Right ventricle myocardium superior (tissue), 1 donor: ENCODE measurements around the gene FCHSD1. TPM values are rescaled to one million over a fixed set of nuclear protein-coding genes. Genes with fewer than 3 reads are reported as not detected.

Source experiments
- ATAC-seq: fragments of 200-7000 bp; cut with Tn5 transposase; one replicate; pipeline ENCODE4 v1.9.1; 2020; ENCODE audit warnings: mild to moderate bottlenecking; ENCODE audit not compliant: poor library complexity
- DNase-seq: peaks from one replicate; pipeline ENCODE4 v3.0.0-alpha.2; 2020
- intact Hi-C: fragments of 100-400 bp; cut with DNase I; formaldehyde crosslinking; loops from one replicate; pipeline ENCODE4 v1.11.2; 2022
- total RNA-seq: library from RNA; stranded (reverse); fragmentation: NEBNext Ultra II Directional; extraction: Animal tissue kit (Norgen Biotek cat#: 25700); gene quantifications from one replicate; pipeline ENCODE4 v1.2.1, GENCODE V29; 2021
- donor health status: DM: no; HTN: yes; CAD: no; lungs with severe emphysema.

FCHSD1 gene
- total RNA-seq, 1 donor from 2014 or later = 2.6 TPM

DNA sequence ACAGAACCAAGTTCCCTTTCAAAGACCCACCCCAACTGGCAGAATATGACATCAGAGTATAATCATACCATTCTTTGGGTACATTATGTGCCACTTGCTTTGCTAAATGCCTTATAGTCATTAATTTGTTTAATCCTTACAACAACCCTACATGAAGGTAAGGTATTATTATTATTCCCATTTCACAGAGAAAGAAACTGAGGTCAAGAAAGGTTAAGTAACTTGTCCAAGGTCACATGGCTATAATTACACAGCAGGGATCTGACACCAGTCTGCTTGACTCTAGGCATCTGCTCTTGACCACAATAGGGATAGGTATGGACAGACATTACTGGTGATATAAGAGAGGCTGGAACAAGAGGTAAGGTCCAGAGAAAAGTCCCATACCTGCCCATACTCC, 1.2 kb downstream of the FCHSD1 start:
- DNase-seq (no peak), ATAC-seq (no peak)
- intact Hi-C loops = no loop called here

DNA sequence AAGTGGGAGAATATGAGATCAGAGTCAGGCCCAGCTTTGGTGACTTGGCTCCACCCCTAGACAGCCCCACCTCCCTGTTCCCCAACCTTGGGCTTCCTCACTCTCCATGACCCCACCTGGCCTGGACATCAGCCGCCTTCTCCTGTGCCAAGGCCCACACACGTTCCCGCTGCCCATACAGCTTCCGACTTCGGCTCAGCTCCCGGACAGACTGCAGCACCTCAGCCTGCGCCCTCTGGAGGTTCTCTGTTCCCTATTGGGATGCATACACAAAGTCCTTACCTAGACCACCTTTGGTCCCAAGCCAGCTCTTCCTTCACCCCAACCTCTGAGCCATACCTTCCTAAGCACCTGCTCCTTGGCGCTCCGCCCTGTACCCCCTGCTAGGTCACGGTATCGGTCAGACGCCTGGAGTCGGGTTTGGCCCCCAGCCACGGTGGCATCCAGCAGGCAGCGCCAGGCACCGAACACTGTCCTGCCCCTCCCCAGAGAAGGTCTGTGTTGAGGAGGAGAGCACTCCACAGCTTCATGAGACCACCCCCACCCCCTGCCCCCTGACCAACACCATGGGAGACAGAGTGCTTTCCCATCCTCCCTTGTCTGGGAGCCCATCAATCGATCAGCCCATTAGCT, 2.0 kb downstream of the FCHSD1 start:
- intact Hi-C loops = no loop called here
- DNase-seq (no peak), ATAC-seq (no peak)

- no peak for ATAC-seq
- intact Hi-C loops = no loop called here
- no peak for DNase-seq
Measured at GRCh38 chr5:141647851-141648250, 3.4 kb downstream of the FCHSD1 start.

DNA sequence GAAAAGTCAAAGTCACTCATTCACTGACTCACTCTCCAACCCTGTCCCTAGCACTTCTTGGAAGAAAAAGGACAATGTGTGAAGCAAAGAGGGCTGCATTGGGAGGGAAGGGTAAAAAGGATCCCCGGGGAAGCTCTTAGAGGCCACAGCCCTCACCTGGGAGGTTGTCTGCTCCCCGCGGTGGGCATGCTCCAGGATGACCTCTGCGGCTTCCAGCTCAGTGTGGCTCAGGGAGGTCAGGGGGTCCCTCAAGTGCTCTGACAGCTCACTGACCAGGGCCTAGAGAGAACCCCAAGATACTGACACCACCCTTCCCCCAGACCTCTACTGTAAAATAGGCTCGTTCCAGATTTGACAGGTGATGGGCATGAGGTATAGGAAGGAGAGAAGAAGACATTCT, 4.0 kb downstream of the FCHSD1 start:
- ATAC-seq = no peak
- intact Hi-C loops = no loop called here
- no peak for DNase-seq

DNA sequence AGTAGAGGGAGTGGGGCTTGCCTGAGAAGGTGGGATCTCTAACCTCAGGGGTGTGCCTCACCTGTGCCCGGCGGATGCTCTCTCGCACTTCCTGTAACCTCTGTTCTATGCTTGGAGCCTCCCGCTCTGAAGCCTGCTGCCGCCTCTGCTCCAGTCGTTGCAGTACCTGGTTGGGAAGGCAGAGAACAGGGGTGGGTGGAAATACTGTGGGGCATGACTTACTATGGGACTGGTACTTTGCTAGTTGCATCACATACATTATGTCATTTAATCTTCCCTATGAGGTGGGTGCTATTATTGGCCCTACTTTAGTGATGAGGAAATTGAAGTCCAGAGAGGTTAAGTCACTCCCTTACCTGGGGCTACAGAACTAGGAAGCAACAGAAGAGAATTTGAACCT, 5.2 kb downstream of the FCHSD1 start:
- ATAC-seq (no peak), DNase-seq (no peak)
- intact Hi-C loops = no loop called here

GRCh38 chr5:141641634-141642267, 9.5 kb downstream of the FCHSD1 start:
- no peak for ATAC-seq
- intact Hi-C loops = no loop called here
- no peak for DNase-seq

GRCh38 chr5:141640698-141641097, 10.5 kb downstream of the FCHSD1 start:
- ATAC-seq = no peak

DNA sequence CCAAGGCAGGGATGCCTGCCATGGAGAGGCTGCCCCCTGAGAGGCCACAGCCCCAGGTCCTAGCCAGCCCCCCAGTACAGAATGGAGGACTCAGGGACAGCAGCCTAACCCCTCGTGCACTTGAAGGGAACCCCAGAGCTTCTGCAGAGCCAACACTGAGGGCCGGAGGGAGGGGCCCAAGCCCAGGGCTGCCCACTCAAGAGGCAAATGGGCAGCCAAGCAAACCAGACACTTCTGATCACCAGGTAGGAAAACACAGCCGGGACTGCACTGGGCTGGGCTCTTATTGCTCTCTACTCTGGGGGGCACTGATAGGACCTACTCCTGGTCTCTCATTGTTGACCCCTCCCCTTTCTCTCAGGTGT, 11.2 kb downstream of the FCHSD1 start:
- intact Hi-C loops = no loop called here
- ATAC-seq (no peak), DNase-seq (no peak)

More at GRCh38 chr5:141640698-141641097, 10.5 kb downstream of the FCHSD1 start:
- intact Hi-C loops = no loop called here
- DNase-seq = no peak

DNA sequence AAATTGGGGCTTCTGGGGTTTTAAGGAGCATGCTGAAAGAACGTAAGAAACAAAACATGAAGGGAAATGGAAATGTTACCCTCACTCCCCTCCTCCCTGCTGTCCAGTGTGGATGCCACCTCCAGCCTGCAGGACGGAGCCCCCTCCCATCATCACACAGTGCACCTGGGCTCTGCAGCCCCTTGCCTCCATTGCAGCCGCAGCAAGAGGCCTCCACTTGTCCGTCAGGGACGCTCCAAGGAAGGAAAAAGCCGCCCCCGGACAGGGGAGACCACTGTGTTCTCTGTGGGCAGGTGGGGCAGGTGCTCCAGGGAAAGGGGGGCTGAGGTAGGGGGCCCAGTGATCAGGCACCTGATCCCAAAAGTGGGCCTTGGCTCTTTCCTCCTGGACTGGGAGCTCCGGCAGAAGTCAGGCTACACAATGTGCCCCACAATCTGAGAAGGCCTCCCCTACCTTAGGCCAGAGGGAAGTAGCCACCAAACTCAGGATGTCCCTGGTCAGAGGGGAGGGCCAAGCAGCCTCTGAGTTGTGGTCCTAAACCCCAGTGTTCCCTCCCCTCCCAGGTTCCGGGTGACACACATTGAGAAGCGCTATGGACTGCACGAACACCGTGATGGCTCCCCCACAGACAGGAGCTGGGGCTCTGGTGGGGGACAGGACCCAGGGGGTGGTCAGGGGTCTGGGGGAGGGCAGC, 11.7 kb downstream of the FCHSD1 start:
- intact Hi-C loops = no loop called here
- DNase-seq (no peak), ATAC-seq (no peak)

GRCh38 chr5:141638771-141639170, 12.4 kb downstream of the FCHSD1 start:
- intact Hi-C loops = no loop called here
- no peak for DNase-seq
- no peak for ATAC-seq

DNA sequence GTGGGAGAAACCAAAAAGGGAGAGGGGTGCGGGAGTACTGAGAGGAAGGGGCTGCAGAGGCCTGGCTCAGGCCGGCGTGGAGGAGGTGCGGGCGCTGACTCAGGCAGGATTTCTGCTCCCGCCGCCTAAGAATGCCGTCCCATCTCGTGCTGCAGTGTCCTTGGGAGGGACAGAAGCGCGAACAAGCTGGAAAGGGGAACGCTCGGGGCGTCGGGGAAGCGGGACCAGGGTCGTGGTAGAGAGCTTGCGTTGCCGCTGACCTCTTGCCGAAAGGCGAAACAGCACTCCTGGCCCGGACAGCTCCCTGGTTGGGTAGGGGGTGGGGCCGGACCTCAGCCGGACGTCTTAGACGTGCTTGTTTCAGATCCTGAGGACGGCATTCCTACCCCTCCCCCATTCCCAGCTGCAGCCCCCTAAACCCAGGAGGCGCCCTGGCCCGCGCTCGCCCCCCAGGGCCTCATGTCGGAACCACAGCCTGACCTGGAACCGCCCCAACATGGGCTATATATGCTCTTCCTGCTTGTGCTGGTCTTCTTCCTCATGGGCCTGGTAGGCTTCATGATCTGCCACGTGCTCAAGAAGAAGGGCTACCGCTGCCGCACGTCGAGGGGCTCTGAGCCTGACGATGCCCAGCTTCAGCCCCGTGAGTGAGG, 13.3 kb downstream of the FCHSD1 start:
- peak; percentile 74 for DNase-seq

GRCh38 chr5:141637123-141637766, 14.0 kb downstream of the FCHSD1 start:
- intact Hi-C loops = no loop called here
- ATAC-seq (peak; percentile 34), DNase-seq (no peak)

More for the DNA sequence above, 13.3 kb downstream of the FCHSD1 start:
- intact Hi-C loops = no loop called here
- peak; percentile 47 for ATAC-seq

- intact Hi-C loops = no loop called here
- ATAC-seq (peak; percentile 99), DNase-seq (peak; percentile 97)
Measured at GRCh38 chr5:141636413-141637122, 14.7 kb downstream of the FCHSD1 start, which contains the start of the genes HDAC3 and RELL2. Gene HDAC3 (minus strand): TSS chr5:141636849. CDS start chr5:141636790, 59 bp downstream. Gene RELL2 (plus strand): TSS chr5:141636997. CDS start chr5:141638226, 1,229 bp downstream.

GRCh38 chr5:141636106-141636412, 15.2 kb downstream of the FCHSD1 start:
- intact Hi-C loops = no loop called here
- ATAC-seq = no peak
- DNase-seq = no peak

- DNase-seq = no peak
- intact Hi-C loops = no loop called here
- ATAC-seq = no peak
Measured at GRCh38 chr5:141635646-141636045, 15.6 kb downstream of the FCHSD1 start.

GRCh38 chr5:141634720-141635119, 16.5 kb downstream of the FCHSD1 start:
- no peak for DNase-seq
- intact Hi-C loops = no loop called here
- ATAC-seq = no peak

DNA sequence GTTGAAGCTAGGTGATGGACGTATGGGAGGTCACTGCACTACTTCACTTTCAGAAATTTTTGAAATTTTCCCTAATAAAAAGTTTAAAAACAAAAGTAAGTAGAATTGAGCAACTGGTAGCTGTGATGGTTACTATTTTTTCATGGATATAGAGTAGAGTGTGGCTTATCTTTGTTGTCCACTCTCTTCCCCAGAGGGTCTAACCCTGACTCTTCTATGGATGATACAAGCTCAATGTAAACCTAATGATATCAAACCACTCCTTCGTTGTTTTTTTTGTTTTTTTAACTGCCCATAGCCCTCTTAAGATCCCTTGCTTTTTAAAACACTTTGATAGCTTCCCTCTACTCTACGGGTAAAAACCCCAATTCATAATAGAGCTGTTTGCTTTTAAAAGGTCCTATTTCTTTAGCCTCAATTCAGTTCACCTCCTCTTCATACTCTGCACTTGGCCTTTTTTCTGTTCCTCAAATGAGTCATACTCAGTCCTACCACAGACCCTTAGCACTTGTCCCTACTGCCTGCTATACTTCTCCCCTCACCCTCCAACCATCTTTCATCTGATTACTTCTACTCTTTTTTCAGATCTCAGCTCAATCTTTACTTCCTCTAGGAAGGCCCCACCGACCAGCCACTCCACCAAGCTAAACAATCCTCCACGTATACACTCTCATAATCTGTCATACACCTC, 17.2 kb downstream of the FCHSD1 start:
- intact Hi-C loops = no loop called here
- ATAC-seq (no peak), DNase-seq (no peak)

DNA sequence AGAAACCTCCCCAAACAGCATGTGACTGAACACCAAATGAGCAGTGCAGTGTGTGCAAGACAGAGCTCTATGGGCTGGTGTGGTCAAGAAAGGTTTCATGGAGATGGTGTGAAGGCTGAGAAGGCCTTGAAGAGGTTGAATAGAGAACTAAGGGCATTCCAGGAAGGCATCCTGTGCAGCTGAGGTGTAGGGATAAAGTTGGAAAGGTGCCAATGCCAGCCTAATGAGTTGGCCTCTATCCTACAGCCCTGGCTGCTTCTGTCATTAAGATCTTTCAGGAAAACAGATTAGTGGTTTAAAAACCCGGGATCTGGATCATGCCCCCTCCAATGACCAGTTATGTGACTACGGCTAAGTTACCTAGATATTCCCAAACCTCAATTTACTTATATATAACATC, 18.6 kb downstream of the FCHSD1 start:
- intact Hi-C loops = no loop called here
- DNase-seq (no peak), ATAC-seq (no peak)
